Measurements from ENCODE around the gene SIGLEC1. TPM values are rescaled to one million over a fixed set of nuclear protein-coding genes. Genes with fewer than 3 reads are reported as not detected.

The SIGLEC1 gene
- total RNA-seq, 1 donor, result under 0.01 TPM

DNA sequence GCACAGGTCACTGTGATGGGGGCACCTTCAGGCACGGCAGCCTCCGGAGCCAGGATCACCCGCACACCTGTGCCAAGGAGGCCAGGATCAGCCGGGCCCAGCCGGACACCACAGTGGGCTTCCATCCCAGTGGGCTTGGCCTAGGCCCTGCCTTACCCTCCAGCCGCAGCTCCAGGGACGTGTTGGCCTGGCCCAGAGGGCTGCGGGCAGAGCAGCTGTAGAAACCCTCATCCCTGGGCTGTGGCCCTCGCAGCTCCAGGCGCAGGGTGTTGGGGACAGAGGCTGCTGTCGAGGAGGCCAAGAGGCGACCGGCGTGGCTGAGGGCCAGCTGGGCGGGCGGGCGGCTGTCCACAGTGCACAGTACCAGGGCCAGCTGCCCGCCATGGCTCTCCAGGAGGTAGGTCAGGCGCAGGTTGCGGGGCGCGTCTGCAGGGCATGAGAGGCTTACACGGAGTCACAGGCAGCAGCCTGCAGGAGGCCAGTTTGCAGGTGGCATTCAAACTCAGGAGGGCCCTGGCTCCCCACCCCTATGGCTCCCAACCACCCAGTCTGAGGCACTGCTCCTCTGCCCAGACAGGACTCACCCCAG is 19.6 kb downstream of the SIGLEC1 start:
- TF ChIP-seq, protein P1, sequence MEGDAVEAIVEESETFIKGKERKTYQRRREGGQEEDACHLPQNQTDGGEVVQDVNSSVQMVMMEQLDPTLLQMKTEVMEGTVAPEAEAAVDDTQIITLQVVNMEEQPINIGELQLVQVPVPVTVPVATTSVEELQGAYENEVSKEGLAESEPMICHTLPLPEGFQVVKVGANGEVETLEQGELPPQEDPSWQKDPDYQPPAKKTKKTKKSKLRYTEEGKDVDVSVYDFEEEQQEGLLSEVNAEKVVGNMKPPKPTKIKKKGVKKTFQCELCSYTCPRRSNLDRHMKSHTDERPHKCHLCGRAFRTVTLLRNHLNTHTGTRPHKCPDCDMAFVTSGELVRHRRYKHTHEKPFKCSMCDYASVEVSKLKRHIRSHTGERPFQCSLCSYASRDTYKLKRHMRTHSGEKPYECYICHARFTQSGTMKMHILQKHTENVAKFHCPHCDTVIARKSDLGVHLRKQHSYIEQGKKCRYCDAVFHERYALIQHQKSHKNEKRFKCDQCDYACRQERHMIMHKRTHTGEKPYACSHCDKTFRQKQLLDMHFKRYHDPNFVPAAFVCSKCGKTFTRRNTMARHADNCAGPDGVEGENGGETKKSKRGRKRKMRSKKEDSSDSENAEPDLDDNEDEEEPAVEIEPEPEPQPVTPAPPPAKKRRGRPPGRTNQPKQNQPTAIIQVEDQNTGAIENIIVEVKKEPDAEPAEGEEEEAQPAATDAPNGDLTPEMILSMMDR (IDR thresholded peaks at IDR 0.05; ENCODE audit: extremely low read depth, low read depth, low read length), result no peak
- no peak overlapping the region for H2AFZ ChIP-seq (ENCODE audit: low read length)
- no peak overlapping the region for H3K27ac ChIP-seq (ENCODE audit: low read depth, low read length)
- no peaks in the 10 kb centered on the region for H3K4me1 ChIP-seq (ENCODE audit: insufficient read depth, low read length)
- H3K9me3 ChIP-seq (ENCODE audit: low read depth, low read length), result no peaks in the 10 kb centered on the region
- H3K79me2 ChIP-seq (ENCODE audit: insufficient read depth, low read length), result no peaks in the 10 kb centered on the region
- peak; percentile 83 for DNase-seq (ENCODE audit: insufficient read length, low spot score, missing footprints)
- H3K4me2 ChIP-seq (ENCODE audit: insufficient read depth, low read length), result no peak overlapping the region
- H3K36me3 ChIP-seq (ENCODE audit: insufficient read depth, low read length), result no peaks in the 10 kb centered on the region
- no peak overlapping the region for H3K4me3 ChIP-seq (ENCODE audit: insufficient read depth, low read length)
- H3K27me3 ChIP-seq (ENCODE audit: insufficient read depth, low read length), result no peaks in the 10 kb centered on the region
- H4K20me1 ChIP-seq (ENCODE audit: insufficient read depth, low read length), result no peaks in the 10 kb centered on the region

DNA sequence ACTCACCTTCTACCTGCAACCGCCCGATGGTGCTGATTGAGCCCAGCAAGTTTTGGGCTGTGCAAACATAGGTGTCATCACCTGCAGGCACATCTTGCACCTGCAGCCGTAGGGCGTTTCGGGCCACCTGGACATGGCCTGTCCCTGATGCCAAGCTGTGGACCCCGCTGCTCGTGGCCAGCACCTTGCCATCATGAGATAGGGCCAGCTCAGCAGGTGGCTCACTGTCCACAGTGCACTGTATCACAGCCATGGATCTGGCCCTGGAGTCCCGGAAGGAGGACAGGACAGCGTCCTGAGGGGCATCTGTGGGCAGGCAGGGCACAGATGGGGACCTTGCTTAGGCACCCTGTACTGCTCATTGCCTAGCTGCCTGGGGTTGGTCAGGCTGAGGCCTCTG is 20.5 kb downstream of the SIGLEC1 start:
- TF ChIP-seq, protein P1 (IDR thresholded peaks at IDR 0.05; ENCODE audit: extremely low read depth, low read depth, low read length), result no peak
- H3K4me3 ChIP-seq (ENCODE audit: insufficient read depth, low read length), result no peak overlapping the region
- no peak for DNase-seq (ENCODE audit: insufficient read length, low spot score, missing footprints)
- H4K20me1 ChIP-seq (ENCODE audit: insufficient read depth, low read length), result no peaks in the 10 kb centered on the region
- no peaks in the 10 kb centered on the region for H3K79me2 ChIP-seq (ENCODE audit: insufficient read depth, low read length)
- no peak overlapping the region for H3K27ac ChIP-seq (ENCODE audit: low read depth, low read length)
- H3K9me3 ChIP-seq (ENCODE audit: low read depth, low read length), result no peaks in the 10 kb centered on the region
- H3K36me3 ChIP-seq (ENCODE audit: insufficient read depth, low read length), result no peaks in the 10 kb centered on the region
- peaks cover 7% of the 10 kb centered on the region for H3K4me1 ChIP-seq (ENCODE audit: insufficient read depth, low read length)
- no peak overlapping the region for H2AFZ ChIP-seq (ENCODE audit: low read length)
- no peaks in the 10 kb centered on the region for H3K27me3 ChIP-seq (ENCODE audit: insufficient read depth, low read length)
- no peak overlapping the region for H3K4me2 ChIP-seq (ENCODE audit: insufficient read depth, low read length)

DNA sequence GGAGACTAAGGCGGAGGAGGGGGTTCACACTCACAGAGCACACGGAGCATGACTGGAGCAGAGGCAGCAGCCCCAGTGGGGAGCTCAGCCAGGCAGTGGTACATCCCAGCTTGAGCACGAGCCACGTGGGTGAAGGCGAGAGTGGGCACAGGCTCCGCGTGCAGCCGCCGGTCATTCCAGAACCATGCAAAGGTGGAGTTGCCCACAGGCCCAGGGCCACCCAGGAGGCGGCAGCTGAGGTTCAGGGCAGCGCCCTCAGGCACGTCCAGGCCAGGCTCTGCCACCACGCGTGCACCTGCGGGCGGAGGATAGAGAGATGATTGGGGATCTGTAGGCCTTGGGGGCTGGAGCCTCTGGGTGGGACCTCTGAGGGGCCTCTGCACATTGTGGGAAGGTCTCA is 21.1 kb downstream of the SIGLEC1 start:
- no peak overlapping the region for H3K27ac ChIP-seq (ENCODE audit: low read depth, low read length)
- TF ChIP-seq, protein P1 (IDR thresholded peaks at IDR 0.05; ENCODE audit: extremely low read depth, low read depth, low read length), result no peak
- no peaks in the 10 kb centered on the region for H3K79me2 ChIP-seq (ENCODE audit: insufficient read depth, low read length)
- no peaks in the 10 kb centered on the region for H3K27me3 ChIP-seq (ENCODE audit: insufficient read depth, low read length)
- no peaks in the 10 kb centered on the region for H4K20me1 ChIP-seq (ENCODE audit: insufficient read depth, low read length)
- H3K36me3 ChIP-seq (ENCODE audit: insufficient read depth, low read length), result no peaks in the 10 kb centered on the region
- peaks cover 13% of the 10 kb centered on the region for H3K4me1 ChIP-seq (ENCODE audit: insufficient read depth, low read length)
- DNase-seq (ENCODE audit: insufficient read length, low spot score, missing footprints), result no peak
- H2AFZ ChIP-seq (ENCODE audit: low read length), result no peak overlapping the region
- H3K4me2 ChIP-seq (ENCODE audit: insufficient read depth, low read length), result no peak overlapping the region
- H3K4me3 ChIP-seq (ENCODE audit: insufficient read depth, low read length), result no peak overlapping the region
- no peaks in the 10 kb centered on the region for H3K9me3 ChIP-seq (ENCODE audit: low read depth, low read length)

DNA sequence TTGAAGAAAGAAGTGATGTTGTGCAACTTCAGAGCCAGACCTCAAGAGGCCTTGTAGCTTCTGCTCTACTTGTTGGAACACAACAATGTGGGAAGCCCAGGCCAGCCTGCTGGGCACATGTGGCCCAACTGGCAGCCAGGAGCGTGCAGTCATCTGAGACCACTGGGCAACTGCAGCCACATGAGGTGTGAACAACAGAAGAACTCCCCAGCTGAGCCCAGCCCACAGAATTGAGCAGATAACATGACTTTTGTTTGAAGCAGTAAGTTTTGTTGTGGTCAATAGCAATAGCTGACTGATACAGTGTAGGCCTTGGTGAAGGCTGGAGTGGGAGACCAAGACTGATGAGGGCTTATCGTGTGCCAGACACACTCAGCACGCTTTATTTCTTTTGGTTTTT is 22.0 kb downstream of the SIGLEC1 start:
- Histone ChIP-seq H3K4me2 (ENCODE audit: insufficient read depth, low read length) (no peak overlapping the region), H2AFZ (ENCODE audit: low read length) (no peak overlapping the region), H4K20me1 (ENCODE audit: insufficient read depth, low read length) (no peaks in the 10 kb centered on the region), H3K27me3 (ENCODE audit: insufficient read depth, low read length) (no peaks in the 10 kb centered on the region), H3K27ac (ENCODE audit: low read depth, low read length) (no peak overlapping the region), H3K36me3 (ENCODE audit: insufficient read depth, low read length) (no peaks in the 10 kb centered on the region), H3K4me1 (ENCODE audit: insufficient read depth, low read length) (peaks cover 13% of the 10 kb centered on the region), H3K9me3 (ENCODE audit: low read depth, low read length) (no peaks in the 10 kb centered on the region), H3K4me3 (ENCODE audit: insufficient read depth, low read length) (no peak overlapping the region), H3K79me2 (ENCODE audit: insufficient read depth, low read length) (no peaks in the 10 kb centered on the region)
- no peak for DNase-seq (ENCODE audit: insufficient read length, low spot score, missing footprints)
- TF ChIP-seq, protein P1 (IDR thresholded peaks at IDR 0.05; ENCODE audit: extremely low read depth, low read depth, low read length), result no peak

Measured in osteoblast (primary cell).